GM12878 (cell line): ENCODE results near the gene MGAT3. TPM values are rescaled to one million over a fixed set of nuclear protein-coding genes. Genes with fewer than 3 reads are reported as not detected.

Experiments used
- ATAC-seq: fragments of 200-7000 bp; cut with Tn5 transposase; 3 replicates; pipeline ENCODE4 v1.9.1; 2020; ENCODE audit warnings: mild to moderate bottlenecking, moderate library complexity
- BruUV-seq: library from RNA; stranded (reverse); fragments of 400-500 nt; replicated peaks from 2 replicates; lab custom pipeline; 2021; lab: Mats Ljungman, UMichigan
- CTCF ChIA-PET: fragments of 300-600 bp; sonication (Branson Sonifier 250); formaldehyde crosslinking; extraction: SDS; loops from one replicate; lab custom pipeline; 2021; ENCODE audit warnings: inconsistent platforms; lab: Yijun Ruan, JAX
- POLR2A ChIA-PET: fragments of 350-600 bp; formaldehyde crosslinking; extraction: SDS; loops from one replicate; lab custom pipeline; 2021; ENCODE audit warnings: inconsistent platforms; lab: Charles Lee
- RAD21 ChIA-PET: fragments of 300-600 bp; sonication (Branson Sonifier 250); formaldehyde crosslinking; loops from one replicate; lab custom pipeline; 2023; ENCODE audit warnings: antibody characterized with exemption; ENCODE audit not compliant: unreplicated experiment; lab: Charles Lee
- SMC1A ChIA-PET: fragments of 300-600 bp; sonication (Branson Sonifier 250); formaldehyde crosslinking; loops from one replicate; lab custom pipeline; 2023; ENCODE audit not compliant: unreplicated experiment, uncharacterized antibody; lab: Charles Lee
- DNase-seq: peaks from one replicate; pipeline ENCODE4 v3.0.0-alpha.2; 2011; ENCODE audit warnings: low read depth, low spot score
- FAIRE-seq: peaks from 3 replicates; lab custom pipeline; 2011; peaks lifted over from hg19 to GRCh38; lab: Jason Lieb, UNC
- H2AFZ ChIP-seq: 2 replicates; pipeline ENCODE4 v1.6.0; 2011; ENCODE audit warnings: low read depth, low read length, control low read depth; ENCODE audit not compliant: control insufficient read depth
- H3K27ac ChIP-seq: 2 replicates; pipeline ENCODE4 v1.5.1; 2011; ENCODE audit warnings: control low read depth; ENCODE audit not compliant: control insufficient read depth, insufficient read depth
- H3K27me3 ChIP-seq, 2 experiments: replicated peaks in 1 of 2; 2 replicates each; pipeline versions ENCODE4 v1.6.0 to v1.6.1; 2011; ENCODE audit warnings: low read length in 1 of 2; ENCODE audit not compliant: control insufficient read depth in 2 of 2, insufficient read depth in 2 of 2
- H3K36me3 ChIP-seq, 2 experiments: 2 replicates each; pipeline ENCODE4 v1.5.1; 2011; ENCODE audit warnings: low read length in 1 of 2; ENCODE audit not compliant: control insufficient read depth in 2 of 2, insufficient read depth in 2 of 2
- H3K4me1 ChIP-seq: 2 replicates; pipeline ENCODE4 v1.6.1; 2011; ENCODE audit warnings: mild to moderate bottlenecking, low read length, moderate library complexity, mixed read lengths; ENCODE audit not compliant: control insufficient read depth, insufficient read depth
- H3K4me2 ChIP-seq: 2 replicates; pipeline ENCODE4 v1.6.0; 2011; ENCODE audit warnings: control low read depth; ENCODE audit not compliant: control insufficient read depth, insufficient read depth
- H3K4me3 ChIP-seq: fragments of 200-600 bp; sonication (generic); 2 replicates; pipeline ENCODE4 v1.5.1; 2016
- H3K79me2 ChIP-seq: 2 replicates; pipeline ENCODE4 v1.6.0; 2011; ENCODE audit warnings: low read length; ENCODE audit not compliant: control insufficient read depth, insufficient read depth
- H3K9ac ChIP-seq: 2 replicates; pipeline ENCODE4 v1.8.0; 2011; ENCODE audit warnings: low read length, control low read depth, mixed read lengths; ENCODE audit not compliant: control insufficient read depth, insufficient read depth
- H3K9me3 ChIP-seq: replicated peaks from 3 replicates; pipeline ENCODE4 v1.5.1; 2011; ENCODE audit warnings: mild to moderate bottlenecking, low read length; ENCODE audit not compliant: control insufficient read depth, insufficient read depth
- H4K20me1 ChIP-seq: 2 replicates; pipeline ENCODE4 v1.6.0; 2011; ENCODE audit not compliant: control insufficient read depth, insufficient read depth
- ATF3 ChIP-seq: IDR thresholded peaks from 2 replicates; pipeline ENCODE4 v1.6.1; 2011; ENCODE audit warnings: low read depth, mild to moderate bottlenecking, low read length, moderate library complexity, borderline replicate concordance; ENCODE audit errors: extremely low read depth
- DPF2 ChIP-seq: fragments of 450-650 bp; IDR thresholded peaks from 2 replicates; pipeline ENCODE4 v1.6.1; 2017; ENCODE audit warnings: mild to moderate bottlenecking
- HDGF ChIP-seq: fragments of 450-650 bp; IDR thresholded peaks from 2 replicates; pipeline ENCODE4 v1.6.1; 2016; ENCODE audit warnings: antibody characterized with exemption
- JUND ChIP-seq: IDR thresholded peaks from 2 replicates; pipeline ENCODE4 v1.6.1; 2012; ENCODE audit warnings: low read depth, mild to moderate bottlenecking, low read length, improper control_type of control experiment, moderate library complexity
- SMARCA5 ChIP-seq: fragments of 450-650 bp; IDR thresholded peaks from 2 replicates; pipeline ENCODE4 v1.6.1; 2017; ENCODE audit warnings: mild to moderate bottlenecking
- TCF7 ChIP-seq: IDR thresholded peaks from 2 replicates; pipeline ENCODE4 v1.6.1; 2014; ENCODE audit warnings: antibody characterized with exemption, borderline replicate concordance
- ZNF592 ChIP-seq: fragments of 450-650 bp; IDR thresholded peaks from 2 replicates; pipeline ENCODE4 v1.6.1; 2017; ENCODE audit warnings: mild to moderate bottlenecking, moderate library complexity
- WGBS: methylation state at CpG from one replicate; pipeline ENCODE4 v1.1.6; 2016; ENCODE audit warnings: low lambda C conversion rate; ENCODE audit not compliant: insufficient replicate concordance, insufficient coverage; ENCODE audit errors: missing lambda C conversion rate; 5-methylcytosine and 5-hydroxymethylcytosine counted together
- in situ Hi-C: fragments of 300-500 bp; cut with MboI; formaldehyde crosslinking; loops from 9 replicates; pipeline ENCODE4 v1.14.3; 2018; ENCODE audit warnings: mixed read lengths
- intact Hi-C: fragments of 100-400 bp; cut with micrococcal nuclease; formaldehyde crosslinking; loops from one replicate; pipeline ENCODE4 v1.14.2; 2022; ENCODE audit not compliant: unreplicated experiment
- polyA plus RNA-seq, 11 experiments: library from polyadenylated mRNA; depleted of rRNA in 4 of 11; unstranded in 6 of 11; stranded (reverse) in 5 of 11; fragments of >200 nt; fragmentation: Nextera tagmentation in 4 of 11; fragmentation: Illumina TruSeq in 1 of 11; extraction: Ambion mirVana in 4 of 11; extraction: Trizol in 1 of 11; gene quantifications; 1 replicate in 1 of 11; 2 replicates in 10 of 11; pipeline versions ENCODE4 v1.2.1 to v1.2.3, GENCODE V29; 2011 to 2016; ENCODE audit warnings: inconsistent platforms in 2 of 11, missing spikeins in 2 of 11, low read depth in 1 of 11
- total RNA-seq, 4 experiments: library from RNA; depleted of rRNA in 3 of 4; stranded (reverse); fragments of >200 nt in 3 of 4; fragmentation: Illumina TruSeq in 1 of 4; extraction: Trizol in 1 of 4; gene quantifications; 2 replicates each; pipeline versions ENCODE4 v1.2.1 to v1.2.3, GENCODE V29; 2013 to 2021

Gene MGAT3
- total and polyA plus RNA-seq, 10 of the 15 experiments (the other 5 are each of a cell fraction or from before 2014, with no cell fraction given) = 0.32 to 40.2 (median 11.9) TPM

- ChIA-PET POLR2A (no interaction called here), RAD21 (no interaction called here), SMC1A (interaction anchor here (1.2 kb wide), 1 partner anchor 44 kb away, joined by 3 read pairs; no protein-coding TSS in a partner anchor), CTCF (interaction anchor here (2.3 kb wide), 1 partner anchor 44 kb away, joined by 5 read pairs; no protein-coding TSS in a partner anchor)
- in situ Hi-C loops (no loop called here), intact Hi-C loops (no loop called here)
- Histone ChIP-seq H3K4me2 (no peak overlapping the region), H3K79me2 (peaks cover 1% of the 10 kb centered on the region), H3K36me3 (peaks cover 8 to 32% of the 10 kb centered on the region in 2 experiments; a peak in 3 of 4 replicates), H2AFZ (no peak overlapping the region), H3K27me3 (no peaks in the 10 kb centered on the region), H3K9ac (no peak overlapping the region), H3K4me1 (no peaks in the 10 kb centered on the region), H3K4me3 (no peak overlapping the region), H3K9me3 (no peaks in the 10 kb centered on the region), H4K20me1 (no peaks in the 10 kb centered on the region), H3K27ac (no peak overlapping the region)
- ATAC-seq (no peak), DNase-seq (no peak), FAIRE-seq (no peak)
- no TSS peak for BruUV-seq
- 95% methylated on average over 16 of the region's 16 CpGs for WGBS
- TF ChIP-seq HDGF (no peak), ATF3 (no peak), SMARCA5 (no peak), TCF7 (no peak), JUND (no peak), ZNF592 (no peak), DPF2 (no peak)
Observed at GRCh38 chr22:39481054-39481453, 24.2 kb downstream of the MGAT3 start.
